RKO (cell line): ENCODE results near the gene AKAP11.

Experiments
- DNase-seq: peaks from one replicate; pipeline ENCODE4 v3.0.0-alpha.2; 2016; ENCODE audit warnings: low spot score

AKAP11 gene

GRCh38 chr13:42333613-42334328, 61.8 kb downstream of the AKAP11 start:
- peak; percentile 70 for DNase-seq

GRCh38 chr13:42334329-42334706, 62.4 kb downstream of the AKAP11 start:
- DNase-seq = no peak

GRCh38 chr13:42337808-42338600, 66.1 kb downstream of the AKAP11 start:
- no peak for DNase-seq

- no peak for DNase-seq
Measured at GRCh38 chr13:42345367-42345766, 73.4 kb downstream of the AKAP11 start.

- no peak for DNase-seq
Measured at GRCh38 chr13:42348576-42348975, 76.6 kb downstream of the AKAP11 start.

- DNase-seq = no peak
Measured at GRCh38 chr13:42350141-42350540, 78.2 kb downstream of the AKAP11 start.

- DNase-seq = peak; percentile 22
Measured at GRCh38 chr13:42354241-42355091, 82.5 kb downstream of the AKAP11 start.

GRCh38 chr13:42355092-42355485, 83.1 kb downstream of the AKAP11 start:
- DNase-seq = no peak

GRCh38 chr13:42355491-42356183, 83.7 kb downstream of the AKAP11 start:
- DNase-seq = no peak

GRCh38 chr13:42356184-42356575, 84.2 kb downstream of the AKAP11 start:
- peak; percentile 65 for DNase-seq

- no peak for DNase-seq
Measured at GRCh38 chr13:42360046-42360574, 88.2 kb downstream of the AKAP11 start.

GRCh38 chr13:42361701-42362100, 89.7 kb downstream of the AKAP11 start:
- no peak for DNase-seq

GRCh38 chr13:42363941-42364612, 92.1 kb downstream of the AKAP11 start:
- peak; percentile 84 for DNase-seq

- peak; percentile 45 for DNase-seq
Measured at GRCh38 chr13:42364613-42365000, 92.7 kb downstream of the AKAP11 start.

- DNase-seq = no peak
Measured at GRCh38 chr13:42367831-42368230, 95.9 kb downstream of the AKAP11 start.

- no peak for DNase-seq
Measured at GRCh38 chr13:42369071-42369797, 97.3 kb downstream of the AKAP11 start.

- no peak for DNase-seq
Measured at GRCh38 chr13:42370229-42370628, 98.3 kb downstream of the AKAP11 start.
